Esophagus squamous epithelium (tissue), 4 donors: ENCODE results near the gene TVP23B. TPM values are rescaled to one million over a fixed set of nuclear protein-coding genes. Genes with fewer than 3 reads are reported as not detected.

Experiments used
- total RNA-seq, 4 donors: library from RNA; depleted of rRNA; stranded (reverse); fragments of >200 nt; gene quantifications; one replicate each; pipeline ENCODE4 v1.1.0, GENCODE V29; 2016

Gene TVP23B
- total RNA-seq, 4 donors from 2014 or later, result 52.0 to 73.1 (median 57.9) TPM

Other genes starting within 250 kb of the TVP23B start
- not detected for gene TBC1D28, start 136.8 kb upstream of the TVP23B start, total RNA-seq
- gene FOXO3B, start 98.9 kb upstream of the TVP23B start, total RNA-seq, result 1 to 10 TPM; 1.4 to 4.4 (median 2.5) TPM
- under 1 TPM in 2 of 4 donors, not detected in 2; 0.09 to 0.19 TPM for gene FBXW10, start 37.1 kb upstream of the TVP23B start, total RNA-seq
- 10 to 100 TPM; 26.5 to 33.2 (median 28.6) TPM for gene PRPSAP2, start 76.9 kb downstream of the TVP23B start, total RNA-seq
- gene SLC5A10, start 171.0 kb downstream of the TVP23B start, total RNA-seq, result under 1 TPM in 3 of 4 donors, not detected in 1; 0.40 to 0.76 (median 0.53) TPM
- 100 to 1,000 TPM in 1 of 4 donors, 10 to 100 TPM in 3; 44.3 to 157 (median 71.3) TPM for gene FAM83G, start 223.6 kb downstream of the TVP23B start, total RNA-seq